Epithelial cell of proximal tubule (primary cell): ENCODE results near the gene LOXL1. TPM values are rescaled to one million over a fixed set of nuclear protein-coding genes. Genes with fewer than 3 reads are reported as not detected.

ENCODE experiments used
- DNase-seq: peaks from one replicate; pipeline ENCODE4 v3.0.0-alpha.2; 2011; ENCODE audit warnings: low read depth
- H3K4me3 ChIP-seq: 2 replicates; pipeline ENCODE4 v1.5.1; 2011; ENCODE audit warnings: low read depth, mild to moderate bottlenecking, low read length
- CTCF ChIP-seq: conservative IDR thresholded peaks from 2 replicates; pipeline ENCODE4 v1.5.1; 2012; ENCODE audit warnings: low read depth, mild to moderate bottlenecking, low read length
- total RNA-seq: library from RNA; depleted of rRNA; stranded (reverse); fragments of >200 nt; gene quantifications from 2 replicates; pipeline ENCODE4 v1.2.3, GENCODE V29; 2015

The LOXL1 gene
- total RNA-seq, 1 donor from 2014 or later: 120 TPM

GRCh38 chr15:73983211-73983727, 57.0 kb downstream of the LOXL1 start:
- peak; percentile 42 for DNase-seq
- H3K4me3 ChIP-seq: peak overlapping the region; percentile 17
- TF ChIP-seq CTCF: no peak

- H3K4me3 ChIP-seq: no peak overlapping the region
- DNase-seq: no peak
- no peak for TF ChIP-seq CTCF
These were observed 57.5 kb downstream of the LOXL1 start for GRCh38 chr15:73983773-73984172.

GRCh38 chr15:73984208-73984979, 58.1 kb downstream of the LOXL1 start:
- no peak for DNase-seq

GRCh38 chr15:73985101-73985873, 59.0 kb downstream of the LOXL1 start:
- no peak for DNase-seq
- no peak for TF ChIP-seq CTCF
- H3K4me3 ChIP-seq: no peak overlapping the region

More at GRCh38 chr15:73984208-73984979, 58.1 kb downstream of the LOXL1 start:
- no peak for TF ChIP-seq CTCF
- no peak overlapping the region for H3K4me3 ChIP-seq

GRCh38 chr15:73986055-73986775, 60.0 kb downstream of the LOXL1 start:
- TF ChIP-seq CTCF: no peak
- DNase-seq: no peak
- no peak overlapping the region for H3K4me3 ChIP-seq

- H3K4me3 ChIP-seq: no peak overlapping the region
- TF ChIP-seq CTCF: peak; percentile 6
- no peak for DNase-seq
These were observed 60.5 kb downstream of the LOXL1 start for GRCh38 chr15:73986776-73987056.
